NAMALWA (cell line): ENCODE measurements around the gene CD48.
"Not testable (repeated sequence)": the region's sequence is repeated elsewhere in the genome, so short reads cannot be mapped to it uniquely, and the experiment has no call there.

ENCODE experiments used
- DNase-seq: peaks from one replicate; pipeline ENCODE4 v3.0.0-alpha.2; 2015; ENCODE audit warnings: low spot score

CD48 gene

DNA sequence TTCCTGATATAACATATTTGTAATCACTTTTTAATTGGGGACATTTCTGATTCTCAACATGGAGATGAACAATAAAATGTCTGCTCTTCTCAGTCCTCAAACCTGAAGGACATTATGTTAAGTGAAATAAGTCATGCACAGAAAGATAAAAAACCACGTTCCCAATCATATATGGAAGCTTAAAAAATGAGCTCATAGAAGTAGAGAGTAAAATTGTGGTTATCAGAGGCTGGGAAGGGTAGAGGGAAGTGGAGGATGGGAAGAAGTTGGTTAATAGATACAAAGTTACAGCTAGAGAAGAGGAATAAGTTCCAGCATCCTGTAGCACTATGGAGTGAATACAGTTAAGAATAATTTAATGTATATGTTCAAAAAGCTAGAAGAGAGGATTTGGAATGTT is 1.5 kb upstream of the CD48 start:
- no peak for DNase-seq

DNA sequence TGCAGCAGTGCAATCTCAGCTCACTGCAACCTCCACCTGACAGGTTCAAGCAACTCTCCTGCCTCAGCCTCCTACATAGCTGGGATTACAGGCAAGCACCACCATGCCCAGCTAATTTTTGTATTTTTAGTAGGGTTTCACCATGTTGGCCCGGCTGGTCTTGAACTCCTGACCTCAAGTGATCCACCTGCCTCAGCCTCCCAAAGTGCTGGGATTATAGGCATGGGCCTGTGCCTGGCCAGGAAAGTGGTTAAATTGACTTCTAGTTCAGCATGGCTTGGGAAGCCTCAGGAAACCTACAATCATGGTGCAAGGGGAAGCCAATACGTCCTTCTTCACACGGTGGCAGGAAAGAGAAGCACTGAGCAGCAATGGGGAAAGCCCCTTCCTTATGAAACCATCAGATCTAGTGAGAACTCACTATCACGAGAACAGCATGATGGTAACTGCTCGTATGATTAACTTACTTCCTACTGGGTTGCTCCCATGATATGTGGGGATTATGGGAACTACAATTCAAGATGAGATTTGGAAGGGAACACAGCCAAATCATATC is 981 bp upstream of the CD48 start:
- peak; percentile 86 for DNase-seq

GRCh38 chr1:160711276-160711601 is 383 bp downstream of the CD48 start:
- DNase-seq: no peak

GRCh38 chr1:160710517-160711252 is 937 bp downstream of the CD48 start:
- DNase-seq: peak; percentile 61

GRCh38 chr1:160709715-160710114 is 1.9 kb downstream of the CD48 start:
- peak; percentile 66 for DNase-seq

GRCh38 chr1:160708801-160709200 is 2.8 kb downstream of the CD48 start:
- peak; percentile 80 for DNase-seq

- peak; percentile 83 for DNase-seq
Measured at GRCh38 chr1:160708118-160708517, 3.5 kb downstream of the CD48 start.

DNA sequence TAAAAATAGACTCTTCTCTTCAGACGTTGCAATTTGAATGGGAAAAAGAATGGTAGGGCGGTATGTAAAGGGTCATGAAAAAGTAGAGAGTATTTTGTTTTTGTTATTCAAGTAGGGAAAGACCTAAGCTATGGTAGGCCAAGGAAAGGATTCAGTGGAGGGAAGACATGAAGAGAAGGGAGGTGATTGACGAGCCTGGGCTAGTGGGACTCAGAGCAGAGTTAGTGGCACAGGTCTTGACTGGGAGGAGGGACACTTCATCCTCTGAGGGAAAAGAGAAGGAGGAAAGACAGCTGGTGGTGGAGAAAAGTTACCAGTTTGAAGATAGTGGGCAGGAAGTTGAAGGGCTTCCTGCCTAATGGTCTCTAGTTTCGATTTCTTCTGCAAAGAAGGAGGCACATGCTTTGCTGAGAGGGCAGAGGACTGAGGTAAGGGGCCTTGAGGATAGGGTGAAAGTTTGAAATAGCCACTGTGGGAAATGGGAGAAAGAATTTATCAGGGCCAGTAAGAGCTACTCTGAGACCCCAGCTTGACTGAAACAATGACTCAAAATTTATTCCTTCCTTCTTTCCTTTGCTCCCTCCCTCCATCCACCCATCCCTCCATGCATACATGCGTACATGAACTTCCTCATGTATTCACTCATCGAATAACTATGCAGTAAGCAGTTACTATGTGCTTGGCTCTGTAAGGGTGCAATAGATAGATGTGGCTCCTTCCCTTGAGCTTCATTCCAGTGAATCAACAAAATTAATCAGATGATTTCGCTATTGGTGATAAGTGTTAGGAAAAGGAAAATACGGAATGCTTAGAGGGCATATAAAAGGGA is 4.2 kb downstream of the CD48 start:
- DNase-seq: peak; percentile 78

DNA sequence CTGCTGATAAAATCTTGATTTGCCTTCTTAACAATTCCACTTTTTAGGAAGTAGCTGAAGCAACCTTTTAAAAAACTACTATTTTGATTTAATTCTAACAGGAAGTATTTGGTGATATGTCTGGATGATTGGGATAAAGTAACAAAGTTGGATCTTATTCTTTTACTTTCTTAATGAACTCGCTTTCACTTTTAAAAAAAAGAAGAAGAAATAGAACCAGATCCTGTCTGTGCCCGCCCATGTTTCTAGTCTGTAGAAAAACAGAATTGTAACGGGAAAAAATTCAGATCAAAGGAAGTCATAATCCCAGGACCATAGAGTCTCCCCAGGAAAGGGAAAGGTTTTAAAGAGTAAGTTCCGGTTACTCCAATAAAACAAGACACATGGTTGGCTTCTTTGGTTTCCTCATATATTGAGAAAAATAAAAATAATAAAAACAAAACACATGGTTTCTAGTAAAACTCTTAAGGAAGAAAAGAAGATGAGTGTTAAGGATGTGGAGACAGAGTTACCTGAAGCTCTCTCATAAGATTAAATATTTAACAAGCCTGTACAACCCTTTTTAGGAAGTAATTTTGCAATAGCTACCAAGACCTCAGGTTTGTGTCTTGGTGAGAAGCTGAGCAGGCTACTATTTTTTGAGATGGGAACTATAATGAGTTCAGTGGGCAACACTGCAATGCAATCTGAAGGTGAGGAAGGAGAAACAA is 4.9 kb downstream of the CD48 start:
- peak; percentile 48 for DNase-seq

DNA sequence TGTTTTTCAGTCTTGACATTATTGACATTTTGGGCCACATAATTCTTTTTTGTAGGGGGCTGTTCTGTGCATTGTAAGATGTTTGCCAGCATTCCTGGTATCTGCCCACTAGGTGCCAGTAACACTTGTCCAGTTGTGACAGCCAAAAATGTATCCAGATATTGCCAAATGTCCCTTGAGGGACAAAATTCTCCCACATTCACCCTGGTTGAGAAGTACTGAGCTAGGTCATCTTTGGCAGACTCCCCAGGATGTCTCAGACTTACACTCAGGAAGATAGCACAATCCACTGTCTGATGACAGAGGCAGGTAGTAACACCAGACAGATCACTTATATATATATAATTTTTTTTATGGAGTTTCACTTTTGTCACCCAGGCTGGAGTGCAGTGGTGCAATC is 5.9 kb downstream of the CD48 start:
- peak; percentile 41 for DNase-seq

GRCh38 chr1:160705212-160705621 is 6.4 kb downstream of the CD48 start:
- DNase-seq: not testable (repeated sequence)

DNA sequence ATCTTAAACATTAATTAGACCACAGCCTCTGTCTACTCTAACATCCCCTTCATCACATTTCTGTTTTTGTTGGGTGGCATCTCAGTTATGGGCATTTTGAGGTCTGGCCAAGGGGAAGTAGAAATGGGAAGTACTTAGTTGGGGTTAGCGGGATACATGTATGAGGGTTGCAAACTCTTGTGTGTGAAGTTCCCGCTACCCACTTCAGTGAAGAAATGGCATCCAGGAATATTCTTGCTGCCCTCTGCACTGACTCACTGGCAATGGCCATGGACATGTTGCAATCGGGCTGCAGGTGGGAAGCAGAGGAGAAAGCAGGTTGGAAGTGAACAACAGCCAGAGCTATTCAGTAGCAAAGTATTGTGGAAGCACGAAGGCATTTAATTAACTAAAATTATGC is 7.4 kb downstream of the CD48 start:
- no peak for DNase-seq

- no peak for DNase-seq
Measured at GRCh38 chr1:160702100-160702499, 9.5 kb downstream of the CD48 start.

- DNase-seq: not testable (repeated sequence)
Measured at GRCh38 chr1:160692390-160692789, 19.2 kb downstream of the CD48 start.

- no peak for DNase-seq
Measured at GRCh38 chr1:160685266-160685665, 26.4 kb downstream of the CD48 start.

DNA sequence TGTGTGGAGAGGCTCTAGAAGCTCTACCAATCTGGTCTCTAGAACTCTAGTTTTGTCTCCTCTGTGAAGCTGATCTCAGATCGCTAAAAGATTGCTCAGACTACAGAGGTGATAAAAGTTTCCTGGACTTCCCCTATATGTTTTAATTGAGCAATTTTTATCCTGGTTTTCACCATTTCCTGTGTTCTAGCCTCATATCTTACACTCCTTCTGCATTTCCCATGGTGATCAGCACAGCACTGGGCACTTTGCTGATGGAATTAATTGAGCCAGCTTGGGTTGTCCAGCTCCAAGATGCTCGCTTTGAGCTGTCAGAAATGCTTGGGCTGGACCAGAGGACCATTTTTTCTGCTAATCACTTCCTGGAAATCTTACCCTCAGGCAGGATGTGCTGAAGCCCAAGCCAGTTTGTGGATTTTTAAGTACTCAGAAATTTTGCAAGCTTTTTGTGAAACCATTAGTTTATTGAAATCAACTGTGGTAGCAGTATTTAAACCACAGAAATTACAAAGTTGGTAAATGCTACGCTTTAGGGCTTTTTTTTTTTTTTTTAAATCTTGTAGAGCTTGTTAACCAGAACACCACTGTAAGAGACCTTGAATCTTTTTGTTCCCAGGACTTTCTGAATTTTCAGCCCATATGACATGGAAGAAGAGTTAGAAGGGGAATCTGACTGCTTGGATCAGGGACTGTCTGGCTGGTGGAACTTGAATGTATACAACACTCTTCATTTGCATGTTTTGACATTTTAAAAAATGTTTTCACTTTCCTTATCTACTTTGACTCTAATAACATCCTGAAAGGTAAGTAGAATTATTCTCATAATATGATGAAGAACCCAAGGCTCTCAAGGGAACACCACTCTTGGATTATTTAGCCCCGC is 28.4 kb downstream of the CD48 start:
- no peak for DNase-seq

GRCh38 chr1:160681891-160682140 is 29.8 kb downstream of the CD48 start:
- DNase-seq: no peak

DNA sequence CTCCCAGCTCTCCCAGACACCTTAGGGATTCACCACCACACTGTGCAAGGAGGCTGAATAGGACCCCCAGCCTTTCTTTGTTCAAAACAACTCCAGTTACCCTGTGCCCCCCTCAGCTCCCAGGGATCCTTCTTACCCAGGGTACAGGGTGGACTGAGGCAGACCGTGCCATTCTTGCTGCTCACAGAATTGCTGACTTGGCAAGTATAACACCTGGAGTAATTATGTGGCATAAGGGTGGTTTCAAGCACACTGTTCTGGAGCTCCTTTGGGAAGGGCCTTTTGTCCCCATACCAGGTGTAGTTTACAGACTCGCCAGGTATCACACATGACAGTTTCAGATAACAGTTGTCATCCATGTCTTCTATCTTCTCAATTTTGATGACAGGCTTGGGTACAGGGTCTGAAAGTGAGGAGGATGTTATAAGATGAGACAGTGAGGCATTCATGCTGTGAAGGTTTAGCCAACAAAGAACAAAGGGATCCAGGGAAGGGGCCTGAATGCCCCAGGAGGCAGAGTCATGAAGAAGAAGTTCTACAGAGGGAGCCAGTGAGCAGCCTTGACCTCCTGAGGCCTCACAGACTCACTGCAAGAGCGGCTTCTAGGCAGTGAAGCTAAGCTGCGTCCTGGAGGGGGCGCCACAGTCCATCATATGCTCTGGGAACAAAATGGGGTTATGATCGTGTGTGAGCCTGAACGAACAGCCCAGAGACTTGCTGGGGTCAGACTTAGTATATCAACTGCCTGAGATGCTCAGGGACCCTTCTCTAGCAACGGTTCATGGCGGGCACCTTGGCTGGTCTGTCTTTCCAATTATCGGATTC is 30.3 kb downstream of the CD48 start:
- peak; percentile 98 for DNase-seq

DNA sequence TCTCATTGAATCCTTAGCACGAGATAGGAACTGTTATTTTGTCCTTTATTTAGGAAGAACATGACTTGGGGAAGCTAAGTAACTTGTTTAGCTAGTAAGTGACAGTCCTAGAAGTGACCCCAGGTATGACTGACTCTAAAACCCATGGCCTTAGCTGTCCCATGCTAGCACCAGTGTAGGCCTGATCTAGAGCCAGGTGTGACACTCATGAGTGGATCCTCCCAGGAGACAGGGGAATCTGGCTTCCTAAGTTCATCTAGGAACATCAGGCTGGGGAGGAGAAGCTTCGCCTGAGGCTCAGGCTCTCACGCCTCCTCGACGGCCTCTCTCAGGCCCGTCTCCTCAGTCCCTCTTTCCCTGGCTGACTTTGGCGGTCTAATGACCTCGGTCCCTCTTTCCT is 31.2 kb downstream of the CD48 start:
- DNase-seq: no peak

GRCh38 chr1:160679893-160680292 is 31.7 kb downstream of the CD48 start:
- DNase-seq: no peak
